ENCODE data around the gene DCP1A. TPM values are rescaled to one million over a fixed set of nuclear protein-coding genes. Genes with fewer than 3 reads are reported as not detected.
"Not testable (repeated sequence)": the region's sequence is repeated elsewhere in the genome, so short reads cannot be mapped to it uniquely, and the experiment has no call there.

The DCP1A gene
- total RNA-seq, 1 donor from 2014 or later, result 17.3 TPM

DNA sequence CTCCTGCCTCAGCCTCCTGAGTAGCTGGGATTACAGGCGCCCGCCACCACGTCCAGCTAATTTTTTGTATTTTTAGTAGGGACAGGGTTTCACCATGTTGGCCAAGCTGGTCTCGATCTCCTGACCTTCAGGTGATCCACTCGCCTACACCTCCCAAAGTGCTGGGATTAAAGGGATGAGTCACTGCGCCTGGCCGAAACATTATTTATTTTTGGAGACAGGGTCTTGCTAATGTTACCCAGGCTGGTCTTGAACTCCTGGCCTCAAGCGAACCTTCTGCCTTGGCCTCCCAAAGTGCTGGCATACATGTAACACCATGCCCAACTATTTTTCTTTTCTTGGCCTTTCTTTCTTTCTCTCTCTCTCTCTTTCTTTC lies 94.4 kb downstream of the DCP1A start:
- intact Hi-C loops (cut with DNase I); DNase-seq (ENCODE audit: low spot score): not testable (repeated sequence)

DNA sequence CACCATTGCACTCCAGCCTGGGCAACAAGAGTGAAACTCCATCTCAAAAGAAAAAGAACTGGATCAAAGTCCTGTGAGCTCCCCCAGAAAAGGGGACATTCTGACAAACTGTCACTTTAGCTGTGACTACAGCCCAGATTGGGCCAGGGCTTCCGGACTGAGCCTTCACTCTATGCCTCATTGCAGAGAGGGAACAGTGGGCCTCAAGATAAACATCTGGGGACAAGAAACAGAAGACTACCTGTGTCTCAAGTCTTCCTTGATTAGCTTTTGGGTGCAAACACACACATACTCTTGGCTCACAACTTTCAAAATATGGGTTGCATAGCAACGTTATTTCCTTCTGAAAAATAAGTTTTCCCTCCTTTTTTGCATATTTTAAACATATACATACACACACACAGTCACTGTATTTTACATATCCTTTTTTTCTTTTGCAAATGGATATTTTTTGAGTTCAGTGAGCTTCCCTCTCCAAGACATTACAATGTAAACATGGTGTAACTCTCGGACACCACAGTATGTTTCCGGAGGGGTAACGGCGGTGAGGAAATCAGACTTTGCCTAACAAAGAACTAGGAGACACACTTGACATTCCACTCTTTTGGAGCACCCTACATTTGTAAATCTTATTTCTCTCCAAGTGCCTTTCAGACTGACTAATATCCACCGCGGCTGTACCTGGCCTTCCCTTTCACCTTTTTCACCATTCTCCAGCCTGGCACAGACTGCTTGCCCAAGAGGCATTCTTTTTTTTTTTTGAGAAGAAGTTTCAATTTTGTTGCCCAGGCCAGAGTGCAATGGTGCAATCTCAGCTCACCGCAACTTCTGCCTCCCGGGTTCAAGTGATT lies 95.0 kb downstream of the DCP1A start:
- intact Hi-C loops (cut with DNase I), result no loop called here
- no peak for DNase-seq (ENCODE audit: low spot score)

DNA sequence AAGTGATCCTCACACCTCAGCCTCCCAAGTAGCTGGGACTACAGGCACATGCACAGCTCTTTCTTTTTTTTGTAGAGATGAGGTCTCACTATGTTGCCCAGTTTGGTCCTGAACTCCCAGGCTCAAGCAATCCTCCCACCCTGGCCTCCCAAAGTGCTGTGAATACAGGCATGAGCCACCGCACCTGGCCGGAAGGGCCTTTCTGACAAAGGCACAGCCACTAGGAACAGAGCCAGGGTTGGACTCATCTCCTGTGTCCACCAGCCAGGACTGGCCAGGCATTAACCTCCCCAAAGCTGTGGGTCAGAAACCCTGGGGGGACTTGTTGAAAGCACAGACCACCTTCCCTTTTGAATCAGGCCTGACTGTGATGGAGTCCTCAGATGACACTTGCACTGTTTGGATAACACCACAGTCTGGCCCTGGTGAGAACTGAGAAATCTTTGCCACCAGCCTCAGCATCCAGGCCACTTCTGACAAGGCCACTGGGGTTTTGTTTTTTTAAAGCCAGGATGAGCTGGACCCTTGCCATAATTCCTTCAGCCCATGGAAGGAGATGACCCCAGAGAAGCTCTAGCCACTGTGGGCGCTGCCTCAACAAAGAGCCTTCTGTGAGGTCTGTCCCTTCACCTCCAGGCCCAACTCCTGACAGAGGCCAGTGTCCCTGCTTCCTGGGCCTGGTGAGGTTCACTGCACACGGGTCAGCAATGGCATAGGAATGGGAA lies 96.3 kb downstream of the DCP1A start:
- DNase-seq (ENCODE audit: low spot score), result no peak
- intact Hi-C loops (cut with DNase I), result no loop called here

DNA sequence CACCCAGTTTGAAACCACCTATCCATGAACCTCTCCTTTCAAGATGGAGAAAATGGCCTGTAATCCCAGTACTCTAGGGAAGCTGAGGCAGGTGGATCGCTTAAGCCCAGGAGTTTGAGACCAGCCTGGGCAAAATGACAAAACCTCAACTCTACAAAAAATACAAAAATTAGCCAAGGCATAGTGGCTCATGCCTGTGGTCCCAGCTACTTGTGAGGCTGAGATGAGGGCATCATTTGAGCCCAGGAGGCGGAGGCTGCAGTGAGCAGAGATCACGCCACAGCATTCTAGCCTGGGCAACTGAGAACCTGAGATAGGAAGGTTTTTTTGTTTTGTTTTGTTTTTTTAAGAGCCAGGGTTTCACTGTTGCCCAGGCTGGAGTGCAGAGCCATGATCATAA lies 96.9 kb downstream of the DCP1A start:
- no peak for DNase-seq (ENCODE audit: low spot score)
- intact Hi-C loops (cut with DNase I), result no loop called here

DNA sequence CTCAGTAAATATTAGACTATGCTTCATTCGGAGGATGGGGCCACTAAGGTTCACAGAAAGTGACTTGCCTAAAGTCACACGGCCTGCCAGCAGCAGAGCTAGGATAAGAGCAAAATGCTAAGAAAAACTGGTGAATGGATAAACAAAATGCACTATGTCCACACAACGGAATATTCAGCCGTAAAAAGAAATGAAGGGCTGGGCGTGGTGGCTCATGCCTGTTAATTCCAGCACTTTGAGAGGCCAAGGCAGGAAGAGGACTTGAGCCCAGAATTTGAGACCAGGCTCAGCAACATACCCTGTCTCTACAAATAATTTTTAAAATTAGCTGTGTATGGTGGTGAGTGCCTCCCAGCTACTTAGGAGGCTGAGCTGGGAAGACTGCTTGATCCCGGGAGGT lies 99.2 kb downstream of the DCP1A start:
- DNase-seq (ENCODE audit: low spot score), result no peak
- intact Hi-C loops (cut with DNase I), result no loop called here

DNA sequence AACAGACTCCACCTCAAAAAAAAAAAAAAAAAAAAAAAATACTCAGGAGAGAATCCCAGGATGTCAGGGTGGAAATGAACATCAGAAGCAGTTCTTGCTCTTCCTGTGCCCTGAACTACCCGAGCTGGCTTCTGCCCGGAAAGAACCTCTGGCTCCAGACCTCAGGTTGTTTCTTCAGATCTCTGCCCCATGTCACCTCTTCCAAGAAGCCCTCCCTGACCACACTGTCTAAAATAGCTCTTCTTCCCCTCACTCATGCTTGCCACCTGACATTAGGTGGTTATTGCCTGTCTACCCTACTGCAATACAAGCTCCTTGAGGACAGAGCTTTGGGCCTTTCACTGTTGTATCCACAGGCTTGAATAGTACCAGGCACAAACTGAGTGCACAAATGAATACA lies 99.7 kb downstream of the DCP1A start:
- intact Hi-C loops (cut with DNase I), result no loop called here

DNA sequence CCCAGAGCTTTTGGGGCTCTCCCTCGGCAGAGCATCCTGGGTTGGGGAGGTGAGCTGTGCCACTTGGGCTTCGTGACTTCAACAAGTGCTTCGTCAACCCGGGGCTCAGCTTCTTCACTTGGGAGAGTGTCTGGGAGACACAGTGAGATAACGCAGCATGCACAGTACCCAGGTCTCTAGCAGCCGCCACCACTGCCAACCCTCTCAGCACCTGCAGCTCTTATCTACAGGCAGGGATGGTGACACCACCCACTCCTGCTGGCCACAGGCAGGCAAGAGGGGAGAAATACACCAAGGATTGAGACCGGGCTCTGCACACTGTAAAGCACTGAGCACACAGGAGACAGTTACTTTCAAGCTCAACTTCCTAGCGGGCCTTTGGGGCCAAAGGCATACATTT lies 103.1 kb downstream of the DCP1A start:
- DNase-seq (ENCODE audit: low spot score), result no peak
- intact Hi-C loops (cut with DNase I), result no loop called here

More for the DNA sequence above, 99.7 kb downstream of the DCP1A start:
- DNase-seq (ENCODE audit: low spot score), result no peak

DNA sequence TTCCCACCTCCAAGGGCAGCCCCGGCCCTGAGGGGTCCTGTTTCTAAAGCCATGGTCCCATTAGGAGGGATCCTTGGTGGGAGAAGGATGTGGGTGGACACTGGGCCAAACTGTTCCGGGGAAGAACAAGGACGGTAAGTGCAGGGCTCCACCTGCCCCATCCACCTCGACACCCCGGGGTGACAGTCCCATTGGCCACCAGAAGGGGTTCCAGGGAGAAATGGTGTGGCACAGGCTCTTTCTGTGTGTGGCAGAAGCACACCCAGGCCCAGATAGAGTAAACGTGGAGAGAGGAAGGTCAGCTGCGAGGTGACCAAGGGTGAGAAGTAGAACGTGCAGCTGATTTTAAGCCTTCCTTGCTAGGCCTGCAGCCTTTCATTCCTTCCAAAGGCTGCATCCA lies 103.6 kb downstream of the DCP1A start:
- intact Hi-C loops (cut with DNase I), result no loop called here
- DNase-seq (ENCODE audit: low spot score), result no peak

DNA sequence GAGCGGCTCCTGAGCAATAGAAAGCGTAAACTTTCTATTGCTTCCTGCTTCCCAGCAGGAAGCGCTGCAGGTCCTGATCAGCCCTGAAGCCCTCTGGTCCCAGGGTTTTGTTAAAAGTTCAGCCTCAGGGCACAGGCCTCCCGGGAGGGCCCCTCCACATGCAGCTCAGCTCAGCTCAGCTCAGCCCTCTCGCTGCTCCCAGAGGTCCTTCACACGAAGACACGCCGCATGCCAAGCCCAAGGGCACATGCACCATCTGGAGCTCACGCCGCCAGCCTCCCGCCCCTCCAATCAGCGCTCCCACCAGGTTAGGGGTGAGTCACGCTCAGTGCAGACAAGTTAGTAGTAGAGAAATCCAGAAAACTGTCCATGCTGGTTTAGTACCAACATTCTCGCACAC lies 104.2 kb downstream of the DCP1A start:
- intact Hi-C loops (cut with DNase I), result no loop called here
- no peak for DNase-seq (ENCODE audit: low spot score)

DNA sequence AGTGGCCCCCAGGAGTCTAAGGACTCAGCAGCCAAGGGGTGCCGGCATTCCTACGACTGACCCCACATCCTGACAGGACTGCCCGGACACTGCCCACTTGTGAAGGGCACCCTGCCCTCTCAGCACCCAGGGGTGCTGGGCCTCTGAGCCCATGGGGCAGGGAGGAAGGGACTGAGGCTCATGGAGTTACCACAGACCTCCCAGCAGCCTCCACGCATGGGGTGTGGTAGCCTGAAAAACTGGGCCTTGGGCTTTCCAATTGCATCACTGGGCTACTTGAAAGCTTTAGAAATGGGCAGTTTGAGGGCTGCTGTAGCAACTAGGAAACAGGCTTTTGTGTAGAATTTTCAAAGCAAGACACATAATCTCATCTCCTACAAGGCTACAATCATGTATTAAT lies 104.7 kb downstream of the DCP1A start:
- DNase-seq (ENCODE audit: low spot score), result no peak

DNA sequence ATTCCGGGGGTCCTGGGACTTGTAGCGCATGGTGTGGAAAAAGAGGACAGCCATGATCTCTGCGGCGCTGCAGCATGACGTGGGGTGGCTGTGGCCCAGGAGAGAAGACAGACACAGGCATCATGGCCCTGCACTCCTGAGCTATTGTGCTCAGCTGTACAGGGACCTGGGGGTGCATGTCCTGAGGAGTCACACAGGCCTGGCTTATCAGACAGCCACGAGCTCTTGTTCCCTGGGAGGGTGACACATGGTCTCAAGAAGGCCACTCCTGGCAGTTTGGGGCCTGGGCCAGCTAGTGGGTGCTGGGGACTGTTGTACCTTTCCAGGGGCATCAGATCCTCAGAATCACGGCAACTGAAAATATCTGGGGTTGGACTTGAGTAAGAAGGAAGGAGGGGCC lies 105.2 kb downstream of the DCP1A start:
- DNase-seq (ENCODE audit: low spot score), result no peak
- intact Hi-C loops (cut with DNase I), result no loop called here

More for the DNA sequence above, 104.7 kb downstream of the DCP1A start:
- intact Hi-C loops (cut with DNase I), result no loop called here

DNA sequence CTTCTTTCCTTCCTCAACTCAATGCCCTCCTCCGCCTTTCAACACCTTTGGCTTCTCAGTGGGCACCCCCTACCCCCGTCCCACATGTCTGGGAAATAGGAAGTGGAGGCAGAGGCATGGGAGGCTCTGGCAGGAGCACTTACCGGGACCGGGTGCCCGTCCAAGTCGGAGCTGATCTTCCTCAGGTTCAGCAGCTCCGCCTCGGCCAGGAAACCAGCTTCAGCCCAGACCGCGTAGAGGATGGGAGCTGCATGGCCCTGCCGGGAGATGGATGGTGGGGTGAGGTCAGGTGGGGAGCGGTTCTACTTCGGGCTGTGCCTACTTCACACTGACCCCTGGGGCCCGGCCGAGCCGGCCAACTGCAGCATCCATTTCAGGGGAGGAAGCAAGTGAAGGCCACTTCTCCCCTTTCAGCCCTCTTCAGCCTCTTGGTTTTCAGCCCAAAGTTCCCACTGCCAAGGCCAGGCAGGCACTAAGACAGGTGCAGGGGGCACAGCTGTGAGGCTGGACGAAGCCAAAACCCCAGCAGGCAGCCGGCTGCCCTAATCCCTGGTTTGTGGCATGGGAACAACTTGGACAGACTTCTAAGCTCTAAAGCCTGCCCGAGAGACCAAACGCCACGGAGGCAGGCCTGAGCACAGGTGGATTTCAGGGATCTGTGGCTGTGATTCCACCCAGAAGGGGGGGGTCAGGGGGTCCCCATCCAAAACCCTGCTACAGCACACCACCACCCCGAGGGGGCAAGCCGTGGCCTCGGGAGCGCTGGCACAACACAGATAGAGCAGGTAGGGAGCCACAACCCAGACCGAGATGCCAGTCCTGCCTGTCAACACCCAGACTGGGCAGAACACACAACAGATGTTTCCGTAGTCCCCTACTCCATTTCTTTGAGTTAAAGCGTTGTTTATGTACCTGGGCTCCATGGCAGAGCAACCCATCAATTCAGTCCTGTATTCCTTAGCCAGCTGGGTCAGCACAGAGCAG lies 106.1 kb downstream of the DCP1A start:
- no peak for DNase-seq (ENCODE audit: low spot score)
- intact Hi-C loops (cut with DNase I), result no loop called here

DNA sequence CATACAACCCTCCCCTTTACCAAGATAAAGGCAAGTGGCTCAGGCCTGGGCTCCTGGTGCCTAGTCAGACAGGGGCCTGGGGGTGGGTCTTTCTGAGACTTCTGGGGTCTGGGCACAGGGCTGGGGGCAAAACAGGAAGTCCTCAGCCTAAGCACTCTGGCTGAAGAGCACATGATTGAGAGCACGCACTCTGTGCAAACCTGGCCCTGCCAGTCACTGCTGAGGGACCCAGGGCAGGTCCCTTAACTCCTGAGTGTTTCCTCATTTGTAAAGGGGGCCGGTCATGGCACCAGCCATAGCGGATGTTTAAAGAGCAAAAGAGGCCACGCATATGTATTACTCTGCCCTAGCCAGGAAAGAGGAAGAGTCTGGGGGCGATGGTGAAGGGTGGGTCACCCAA lies 107.5 kb downstream of the DCP1A start:
- intact Hi-C loops (cut with DNase I), result no loop called here
- no peak for DNase-seq (ENCODE audit: low spot score)

DNA sequence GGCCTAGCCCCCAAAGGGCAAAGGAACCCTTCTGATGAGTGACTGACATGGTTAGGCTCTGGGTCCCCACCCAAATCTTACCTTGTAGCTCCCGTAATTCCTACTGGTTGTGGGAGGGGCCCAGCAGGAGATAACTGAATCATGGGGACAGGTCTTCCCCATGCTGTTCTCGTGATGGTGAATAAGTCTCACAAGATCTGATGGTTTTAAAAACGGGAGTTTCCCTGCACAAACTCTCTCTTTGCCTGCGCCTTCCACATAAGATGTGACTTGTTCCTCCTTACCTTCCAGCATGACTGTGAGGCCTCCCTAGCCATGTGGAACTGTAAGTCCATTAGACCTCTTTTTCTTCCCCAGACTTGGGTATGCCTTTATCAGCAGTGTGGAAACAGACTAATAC lies 108.5 kb downstream of the DCP1A start:
- no peak for DNase-seq (ENCODE audit: low spot score)
- intact Hi-C loops (cut with DNase I), result no loop called here

DNA sequence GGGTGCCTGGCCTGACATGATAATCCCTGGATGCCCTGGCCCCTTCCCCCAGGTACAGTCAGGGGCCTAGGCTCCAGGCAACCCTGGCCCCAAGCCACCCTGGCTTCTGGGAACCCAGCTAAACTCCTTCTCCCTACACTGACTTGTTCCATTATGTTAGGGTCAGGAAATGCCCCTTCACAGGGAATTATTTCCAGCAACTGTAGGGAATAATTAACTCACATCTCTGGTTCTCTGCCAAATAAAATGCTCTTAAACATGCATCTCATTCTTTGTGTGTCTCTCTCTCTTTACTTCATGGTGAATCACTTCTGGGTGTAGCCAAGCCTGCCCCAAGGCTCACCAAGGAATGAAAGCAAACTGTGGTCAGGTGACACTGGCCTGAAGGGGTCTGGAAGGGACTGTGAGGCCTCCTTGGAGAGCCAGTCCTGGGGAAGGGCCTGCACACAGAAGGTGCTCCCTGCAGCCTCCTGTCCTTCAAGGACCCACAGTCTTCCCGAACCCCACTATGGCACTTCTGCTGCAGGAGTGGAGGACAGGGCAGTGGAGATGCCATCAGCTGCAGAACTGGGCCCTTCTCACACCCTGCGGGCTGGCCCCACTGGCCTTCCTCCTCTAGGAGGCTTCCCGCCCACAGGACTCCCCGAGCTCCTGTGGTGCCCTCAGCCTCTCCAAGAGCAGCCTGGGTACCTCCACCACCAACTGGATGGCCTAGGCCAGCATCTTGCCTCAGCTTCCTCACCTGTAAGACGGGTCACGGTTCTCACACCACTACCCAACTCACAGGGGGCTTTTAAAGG lies 109.1 kb downstream of the DCP1A start:
- DNase-seq (ENCODE audit: low spot score), result no peak
- intact Hi-C loops (cut with DNase I), result no loop called here

DNA sequence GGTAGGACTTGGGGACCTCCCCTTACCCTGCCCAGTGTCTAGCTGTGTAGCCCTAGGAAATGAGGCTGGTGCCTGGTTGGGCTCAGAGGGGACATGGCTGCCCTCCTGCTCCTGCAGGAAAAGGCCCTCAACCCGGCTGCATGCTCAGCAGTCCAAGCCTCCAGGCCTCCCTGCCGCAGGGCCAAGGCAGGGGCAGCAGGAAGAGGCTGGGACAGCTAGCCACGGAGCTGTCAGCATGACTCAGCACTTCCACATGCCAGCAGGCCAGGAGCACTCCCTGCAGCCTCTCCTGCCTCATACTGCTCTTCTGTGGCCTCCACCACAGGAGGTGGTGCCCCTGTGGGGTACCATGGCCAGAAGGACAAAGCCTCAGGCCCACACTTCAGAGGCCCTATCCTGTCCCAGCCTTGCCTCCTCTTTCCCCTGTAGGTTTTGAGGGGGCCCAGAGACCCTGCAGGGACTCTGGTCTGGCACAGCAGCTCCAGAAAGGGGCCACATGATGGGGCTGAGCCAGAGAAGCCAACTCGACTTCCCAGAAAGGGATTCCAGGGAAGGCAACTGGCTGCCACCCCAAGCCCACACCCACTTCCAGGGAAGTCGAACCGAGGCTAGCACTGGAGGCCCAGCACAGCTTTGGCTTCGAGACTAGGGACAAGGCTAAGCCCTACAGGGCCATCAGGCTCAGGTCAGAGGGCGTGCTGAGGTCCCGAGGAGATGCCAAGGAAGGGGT lies 111.1 kb downstream of the DCP1A start:
- intact Hi-C loops (cut with DNase I), result no loop called here
- peak; percentile 92 for DNase-seq (ENCODE audit: low spot score)

DNA sequence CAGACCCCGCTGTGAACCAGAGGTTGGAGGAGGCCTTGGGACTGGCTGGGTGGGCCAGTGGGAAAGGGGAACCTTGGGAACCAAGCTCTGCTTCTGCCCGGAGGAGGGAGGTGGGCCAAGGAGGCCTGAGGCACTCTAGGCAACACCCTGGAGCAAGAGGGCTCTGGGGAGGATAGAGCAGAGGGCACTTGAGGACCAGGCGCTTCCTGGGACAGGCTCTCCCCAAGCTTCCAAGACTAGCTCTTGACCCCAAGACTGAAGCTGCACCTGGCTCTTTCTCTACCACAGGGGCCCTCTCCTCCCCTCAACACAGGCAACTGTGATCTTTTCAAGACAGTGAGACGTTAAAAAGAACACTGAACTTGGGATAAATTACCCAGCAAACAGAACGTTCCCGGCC lies 111.8 kb downstream of the DCP1A start:
- no peak for DNase-seq (ENCODE audit: low spot score)
- intact Hi-C loops (cut with DNase I), result no loop called here

DNA sequence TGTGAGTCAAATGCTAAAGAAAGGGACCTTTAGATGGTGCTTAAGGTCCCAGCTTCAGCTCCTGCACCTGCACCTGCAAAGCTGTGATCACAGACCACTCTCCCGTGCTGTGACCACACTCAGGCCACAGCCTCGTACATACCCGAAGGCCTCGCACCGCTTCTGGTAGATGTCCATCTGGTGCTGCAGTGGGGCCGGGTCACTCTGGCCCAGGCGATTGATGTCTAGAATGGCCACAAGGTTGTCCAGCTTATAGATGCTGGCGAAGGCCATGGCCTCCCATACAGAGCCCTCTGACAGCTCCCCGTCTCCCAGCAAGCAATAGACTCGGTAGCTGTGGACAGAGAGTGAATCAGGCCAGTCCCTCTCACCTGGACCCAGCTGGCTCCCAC lies 112.5 kb downstream of the DCP1A start:
- no peak for DNase-seq (ENCODE audit: low spot score)

More for the DNA sequence above, 112.5 kb downstream of the DCP1A start:
- intact Hi-C loops (cut with DNase I), result no loop called here
